Epithelial cell of proximal tubule (primary cell): ENCODE results near the gene PTPRJ. TPM values are rescaled to one million over a fixed set of nuclear protein-coding genes. Genes with fewer than 3 reads are reported as not detected.

Experiments used
- DNase-seq: peaks from one replicate; pipeline ENCODE4 v3.0.0-alpha.2; 2011; ENCODE audit warnings: low read depth
- H3K4me3 ChIP-seq: 2 replicates; pipeline ENCODE4 v1.5.1; 2011; ENCODE audit warnings: low read depth, mild to moderate bottlenecking, low read length
- total RNA-seq: library from RNA; depleted of rRNA; stranded (reverse); fragments of >200 nt; gene quantifications from 2 replicates; pipeline ENCODE4 v1.2.3, GENCODE V29; 2015
- TF ChIP-seq, protein P1 (sequence below): conservative IDR thresholded peaks from 2 replicates; pipeline ENCODE4 v1.5.1; 2012; ENCODE audit warnings: low read depth, mild to moderate bottlenecking, low read length

PTPRJ gene
- total RNA-seq, 1 donor from 2014 or later: 43.9 TPM

DNA sequence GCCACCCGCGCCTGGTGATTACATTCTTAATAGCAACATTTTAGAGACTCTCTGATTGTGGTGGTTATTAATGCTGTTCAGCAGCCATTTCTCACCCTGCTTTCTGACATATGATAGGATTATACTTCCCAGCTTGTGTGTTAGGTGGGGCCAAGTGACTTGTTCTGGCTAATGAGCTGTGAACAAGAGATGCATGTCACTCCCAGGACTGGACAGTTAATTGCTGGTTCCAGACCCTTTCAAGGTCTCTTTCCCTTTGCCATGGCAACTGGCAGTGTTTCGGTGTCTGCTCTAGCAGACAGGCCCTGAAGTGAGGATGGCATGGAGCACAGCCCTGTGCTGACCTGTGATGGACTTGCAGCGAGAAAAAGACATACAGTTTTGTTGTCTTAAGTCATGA, 8.9 kb upstream of the PTPRJ start:
- no peak overlapping the region for H3K4me3 ChIP-seq
- TF ChIP-seq, protein P1, sequence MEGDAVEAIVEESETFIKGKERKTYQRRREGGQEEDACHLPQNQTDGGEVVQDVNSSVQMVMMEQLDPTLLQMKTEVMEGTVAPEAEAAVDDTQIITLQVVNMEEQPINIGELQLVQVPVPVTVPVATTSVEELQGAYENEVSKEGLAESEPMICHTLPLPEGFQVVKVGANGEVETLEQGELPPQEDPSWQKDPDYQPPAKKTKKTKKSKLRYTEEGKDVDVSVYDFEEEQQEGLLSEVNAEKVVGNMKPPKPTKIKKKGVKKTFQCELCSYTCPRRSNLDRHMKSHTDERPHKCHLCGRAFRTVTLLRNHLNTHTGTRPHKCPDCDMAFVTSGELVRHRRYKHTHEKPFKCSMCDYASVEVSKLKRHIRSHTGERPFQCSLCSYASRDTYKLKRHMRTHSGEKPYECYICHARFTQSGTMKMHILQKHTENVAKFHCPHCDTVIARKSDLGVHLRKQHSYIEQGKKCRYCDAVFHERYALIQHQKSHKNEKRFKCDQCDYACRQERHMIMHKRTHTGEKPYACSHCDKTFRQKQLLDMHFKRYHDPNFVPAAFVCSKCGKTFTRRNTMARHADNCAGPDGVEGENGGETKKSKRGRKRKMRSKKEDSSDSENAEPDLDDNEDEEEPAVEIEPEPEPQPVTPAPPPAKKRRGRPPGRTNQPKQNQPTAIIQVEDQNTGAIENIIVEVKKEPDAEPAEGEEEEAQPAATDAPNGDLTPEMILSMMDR: no peak
- no peak for DNase-seq

DNA sequence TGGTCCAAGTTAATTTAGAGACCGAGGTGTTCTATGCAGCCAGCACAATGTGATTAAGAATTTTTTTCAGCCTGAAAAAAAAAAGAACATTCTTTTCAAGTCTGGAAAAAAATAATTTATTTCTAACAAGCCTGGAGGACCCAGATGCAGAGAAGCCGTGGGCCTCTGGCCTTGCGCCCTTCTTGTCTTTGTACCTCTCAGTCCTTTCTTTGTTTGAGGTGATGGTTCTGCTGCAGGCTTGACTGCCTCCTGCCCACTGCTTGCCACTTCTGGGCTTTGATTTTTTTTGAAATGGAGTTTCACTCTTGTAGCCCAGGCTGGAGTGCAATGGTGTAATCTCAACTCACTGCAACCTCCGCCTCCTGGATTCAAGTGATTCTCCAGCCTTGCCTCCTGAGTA, 7.2 kb upstream of the PTPRJ start:
- DNase-seq: no peak
- TF ChIP-seq, protein P1: no peak
- no peak overlapping the region for H3K4me3 ChIP-seq

DNA sequence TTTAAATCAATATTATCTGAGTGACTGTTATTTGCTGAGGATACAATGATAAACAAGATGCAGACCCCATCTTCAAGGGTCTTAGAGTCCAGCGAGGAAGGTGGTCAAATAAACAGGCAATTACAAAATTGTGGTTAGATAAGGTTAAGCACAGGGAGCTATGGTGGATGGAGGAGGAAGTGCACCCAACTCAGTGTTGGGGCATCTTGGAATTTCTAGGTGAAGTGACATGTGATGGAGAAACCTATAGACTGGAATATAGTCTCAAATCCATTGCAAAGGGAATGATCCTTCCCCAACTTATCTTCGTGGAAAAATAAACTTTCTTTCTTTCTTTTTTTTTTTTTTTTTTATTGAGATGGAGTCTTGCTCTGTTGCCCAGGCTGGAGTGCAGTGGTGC, 3.4 kb upstream of the PTPRJ start:
- no peak for DNase-seq
- TF ChIP-seq, protein P1: no peak
- no peak overlapping the region for H3K4me3 ChIP-seq

DNA sequence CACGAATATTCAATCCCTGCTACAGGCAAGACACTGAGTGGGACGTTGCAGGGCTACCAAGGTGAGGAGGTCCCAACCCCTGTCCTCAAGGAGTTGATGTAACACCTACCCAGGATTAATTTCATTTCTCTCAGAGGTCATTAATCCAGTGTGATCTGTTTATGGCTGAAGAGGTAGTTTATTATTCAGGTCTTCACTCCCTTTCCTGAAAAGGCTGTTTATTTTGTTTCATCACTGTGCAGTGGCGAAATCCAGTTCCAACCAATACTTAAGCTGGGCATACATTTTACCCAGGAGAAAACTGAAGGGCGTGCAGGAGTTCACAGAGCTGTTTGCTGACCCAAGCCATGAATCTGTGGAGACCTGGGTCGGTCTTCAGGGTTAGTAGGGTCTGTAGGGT, 2.7 kb upstream of the PTPRJ start:
- TF ChIP-seq, protein P1: no peak
- no peak for DNase-seq
- no peak overlapping the region for H3K4me3 ChIP-seq

DNA sequence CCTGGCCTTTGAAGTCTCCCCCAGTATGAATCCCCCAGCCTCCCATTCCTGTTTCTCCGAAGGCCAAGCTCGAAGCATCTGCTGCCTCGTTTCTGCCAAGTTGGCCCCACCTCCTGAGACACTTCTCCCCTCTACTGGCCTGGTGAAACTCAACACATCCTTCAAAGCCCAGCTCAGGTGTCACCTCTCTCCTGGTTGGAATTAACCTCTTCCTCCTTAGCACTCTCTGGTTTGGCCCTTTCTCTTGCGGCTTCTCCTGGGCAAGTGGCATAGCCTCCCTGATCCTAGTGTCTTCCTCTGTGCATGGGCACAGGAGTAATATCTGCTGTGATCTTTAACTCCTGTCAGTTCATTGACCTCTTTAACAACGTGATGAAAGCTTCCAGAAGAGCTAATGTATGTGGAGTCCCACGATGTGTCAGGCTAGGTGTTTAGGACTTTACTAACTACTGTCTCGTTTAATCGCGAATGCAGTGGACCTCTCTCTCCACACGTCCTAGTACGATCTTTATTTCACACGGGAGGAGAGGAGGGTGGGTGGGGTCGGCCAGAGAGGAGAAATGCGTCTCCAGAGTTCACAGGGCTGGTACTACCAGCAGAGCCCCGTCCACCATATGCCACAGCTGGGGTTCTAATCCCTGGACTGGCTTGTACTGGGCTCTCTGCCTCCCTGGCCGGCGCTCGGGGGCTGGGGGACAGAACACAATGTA, 826 bp upstream of the PTPRJ start:
- TF ChIP-seq, protein P1: no peak
- peak overlapping the region; percentile 88 for H3K4me3 ChIP-seq
- no peak for DNase-seq

DNA sequence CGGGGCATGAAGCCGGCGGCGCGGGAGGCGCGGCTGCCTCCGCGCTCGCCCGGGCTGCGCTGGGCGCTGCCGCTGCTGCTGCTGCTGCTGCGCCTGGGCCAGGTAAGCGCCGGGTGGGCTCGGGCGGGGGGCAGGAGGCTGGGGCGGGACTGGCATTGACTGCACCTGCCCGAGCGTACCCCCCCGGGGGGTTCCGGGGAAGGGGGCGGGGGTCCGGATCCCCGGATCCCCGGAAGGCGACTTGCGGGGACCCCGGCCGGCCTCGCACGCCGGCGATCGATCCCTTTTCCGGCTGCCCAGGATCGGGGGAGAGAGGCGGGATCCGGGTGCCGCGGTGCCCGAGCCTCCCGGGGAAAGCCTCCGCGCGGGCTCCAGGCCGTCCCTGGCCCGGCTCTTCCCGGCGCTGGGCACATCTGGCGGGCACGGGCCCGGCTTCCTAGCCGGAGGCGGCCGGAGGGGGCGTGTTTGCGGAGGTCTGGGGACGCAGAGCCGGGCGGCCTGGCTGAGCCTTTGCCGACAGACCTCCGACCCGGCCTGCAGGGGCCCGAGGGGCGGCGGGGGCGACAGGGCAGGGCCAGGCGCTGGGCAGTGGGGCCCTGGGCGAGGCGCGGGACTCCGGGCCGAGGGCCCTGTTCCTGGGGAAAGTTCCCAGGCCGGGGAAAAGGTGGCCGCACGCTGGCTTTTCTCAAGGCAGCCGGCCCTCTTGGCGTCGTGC, 705 bp downstream of the PTPRJ start:
- no peak for DNase-seq
- peak overlapping the region; percentile 88 for H3K4me3 ChIP-seq
- TF ChIP-seq, protein P1: no peak
